ENCODE measurements around the gene HSD11B2.

- no peak for TF ChIP-seq CTCF (IDR thresholded peaks at IDR 0.05; ENCODE audit: borderline replicate concordance, extremely low read depth, low read length, poor library complexity, severe bottlenecking)
- TF ChIP-seq EZH2 (IDR thresholded peaks at IDR 0.05; ENCODE audit: borderline replicate concordance, low read depth, low read length, severe bottlenecking) = no peak
These were observed 26.7 kb downstream of the HSD11B2 start for GRCh38 chr16:67457611-67458010.

All from DND-41 (cell line).